Measurements from ENCODE around the gene MXD1.
"Not testable (repeated sequence)": the region's sequence is repeated elsewhere in the genome, so short reads cannot be mapped to it uniquely, and the experiment has no call there.

MXD1 gene

DNA sequence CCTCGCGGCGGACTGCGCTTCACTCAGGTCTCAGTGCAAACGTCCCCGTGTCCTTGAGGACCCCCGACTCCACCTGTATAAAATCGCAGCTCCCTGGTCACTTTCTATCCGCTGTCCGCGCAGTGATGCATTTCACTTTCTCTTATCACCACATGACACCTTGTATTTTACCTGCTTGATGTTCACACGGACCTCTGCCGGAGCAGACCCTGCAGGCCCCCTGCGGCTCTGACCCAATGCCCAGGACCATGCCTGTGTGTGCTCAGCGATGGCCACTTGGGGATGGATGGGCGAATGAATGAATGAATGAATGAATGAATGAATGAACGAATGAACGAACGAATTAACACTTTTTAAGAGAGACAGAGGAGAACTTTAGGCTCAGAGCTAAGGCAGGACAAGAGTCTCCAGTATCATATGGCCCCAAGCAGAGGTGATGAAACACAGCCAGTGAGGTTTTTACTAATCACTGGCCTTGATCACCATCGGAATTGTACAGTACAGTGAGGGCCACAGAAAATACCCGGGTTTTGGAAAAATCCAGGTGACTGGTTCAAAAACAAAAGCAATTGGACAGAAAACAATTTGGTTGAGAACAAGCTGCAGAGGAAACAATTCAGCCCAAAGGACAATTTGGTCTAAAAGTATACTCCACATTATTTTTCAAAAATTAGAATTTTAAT, 34.2 kb downstream of the MXD1 start:
- Histone ChIP-seq H3K9me3 (ENCODE audit: control insufficient read depth, insufficient read depth, low read length) (no peaks in the 10 kb centered on the region), H3K79me2 (ENCODE audit: control insufficient read depth, low read length) (no peaks in the 10 kb centered on the region), H3K4me1 (ENCODE audit: control insufficient read depth, low read length) (peaks cover 16% of the 10 kb centered on the region), H3K9me2 (replicated peaks; ENCODE audit: control insufficient read depth, low read length) (no peaks in the 10 kb centered on the region), H3K36me3 (ENCODE audit: control insufficient read depth, low read length) (no peaks in the 10 kb centered on the region), H3K27ac (ENCODE audit: low read depth, low read length) (no peak overlapping the region), H3K4me3 (ENCODE audit: low read length) (no peak overlapping the region), H3K4me2 (ENCODE audit: low read length) (no peak overlapping the region), H4K20me1 (ENCODE audit: control insufficient read depth, insufficient read depth, low read depth, low read length) (no peaks in the 10 kb centered on the region), H3K27me3 (ENCODE audit: control insufficient read depth, low read length) (no peaks in the 10 kb centered on the region; the same call in 1 of the 2 replicates), H3F3A (ENCODE audit: control insufficient read depth, insufficient read depth) (no peaks in the 10 kb centered on the region)
- no peak for TF ChIP-seq EZH2phosphoT487 (IDR thresholded peaks at IDR 0.05; ENCODE audit: borderline replicate concordance, low read length)
- TF ChIP-seq, protein P1, sequence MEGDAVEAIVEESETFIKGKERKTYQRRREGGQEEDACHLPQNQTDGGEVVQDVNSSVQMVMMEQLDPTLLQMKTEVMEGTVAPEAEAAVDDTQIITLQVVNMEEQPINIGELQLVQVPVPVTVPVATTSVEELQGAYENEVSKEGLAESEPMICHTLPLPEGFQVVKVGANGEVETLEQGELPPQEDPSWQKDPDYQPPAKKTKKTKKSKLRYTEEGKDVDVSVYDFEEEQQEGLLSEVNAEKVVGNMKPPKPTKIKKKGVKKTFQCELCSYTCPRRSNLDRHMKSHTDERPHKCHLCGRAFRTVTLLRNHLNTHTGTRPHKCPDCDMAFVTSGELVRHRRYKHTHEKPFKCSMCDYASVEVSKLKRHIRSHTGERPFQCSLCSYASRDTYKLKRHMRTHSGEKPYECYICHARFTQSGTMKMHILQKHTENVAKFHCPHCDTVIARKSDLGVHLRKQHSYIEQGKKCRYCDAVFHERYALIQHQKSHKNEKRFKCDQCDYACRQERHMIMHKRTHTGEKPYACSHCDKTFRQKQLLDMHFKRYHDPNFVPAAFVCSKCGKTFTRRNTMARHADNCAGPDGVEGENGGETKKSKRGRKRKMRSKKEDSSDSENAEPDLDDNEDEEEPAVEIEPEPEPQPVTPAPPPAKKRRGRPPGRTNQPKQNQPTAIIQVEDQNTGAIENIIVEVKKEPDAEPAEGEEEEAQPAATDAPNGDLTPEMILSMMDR (IDR thresholded peaks at IDR 0.05; ENCODE audit: low read depth, low read length, poor library complexity, severe bottlenecking): no peak

GRCh38 chr2:69950241-69950640, 35.3 kb downstream of the MXD1 start:
- Histone ChIP-seq H4K20me1 (ENCODE audit: control insufficient read depth, insufficient read depth, low read depth, low read length) (no peaks in the 10 kb centered on the region), H3K27me3 (ENCODE audit: control insufficient read depth, low read length) (peaks cover 1% of the 10 kb centered on the region; the same call in 1 of the 2 replicates), H3K4me2 (ENCODE audit: low read length) (no peak overlapping the region), H3K9me2 (replicated peaks; ENCODE audit: control insufficient read depth, low read length) (no peaks in the 10 kb centered on the region), H3K79me2 (ENCODE audit: control insufficient read depth, low read length) (no peaks in the 10 kb centered on the region), H3K36me3 (ENCODE audit: control insufficient read depth, low read length) (no peaks in the 10 kb centered on the region), H3K9me3 (ENCODE audit: control insufficient read depth, insufficient read depth, low read length) (no peaks in the 10 kb centered on the region), H3K27ac (ENCODE audit: low read depth, low read length) (no peak overlapping the region), H3F3A (ENCODE audit: control insufficient read depth, insufficient read depth) (no peaks in the 10 kb centered on the region), H3K4me1 (ENCODE audit: control insufficient read depth, low read length) (peaks cover 16% of the 10 kb centered on the region), H3K4me3 (ENCODE audit: low read length) (no peak overlapping the region)
- TF ChIP-seq, protein P1 (IDR thresholded peaks at IDR 0.05; ENCODE audit: low read depth, low read length, poor library complexity, severe bottlenecking): no peak
- no peak for TF ChIP-seq EZH2phosphoT487 (IDR thresholded peaks at IDR 0.05; ENCODE audit: borderline replicate concordance, low read length)

GRCh38 chr2:69950671-69951070, 35.8 kb downstream of the MXD1 start:
- H3K4me3 ChIP-seq (ENCODE audit: low read length); H3K27me3 ChIP-seq (ENCODE audit: control insufficient read depth, low read length); H3K36me3 ChIP-seq (ENCODE audit: control insufficient read depth, low read length); H3K9me2 ChIP-seq (replicated peaks; ENCODE audit: control insufficient read depth, low read length); H3K9me3 ChIP-seq (ENCODE audit: control insufficient read depth, insufficient read depth, low read length); H3K4me2 ChIP-seq (ENCODE audit: low read length); H3K79me2 ChIP-seq (ENCODE audit: control insufficient read depth, low read length); H3K27ac ChIP-seq (ENCODE audit: low read depth, low read length); H3F3A ChIP-seq (ENCODE audit: control insufficient read depth, insufficient read depth); H4K20me1 ChIP-seq (ENCODE audit: control insufficient read depth, insufficient read depth, low read depth, low read length): not testable (repeated sequence)
- peaks cover 16% of the 10 kb centered on the region for H3K4me1 ChIP-seq (ENCODE audit: control insufficient read depth, low read length)

GRCh38 chr2:69952336-69953115, 37.6 kb downstream of the MXD1 start:
- Histone ChIP-seq H3K79me2 (ENCODE audit: control insufficient read depth, low read length) (no peaks in the 10 kb centered on the region), H3K9me3 (ENCODE audit: control insufficient read depth, insufficient read depth, low read length) (no peaks in the 10 kb centered on the region), H3K27ac (ENCODE audit: low read depth, low read length) (no peak overlapping the region), H3K4me2 (ENCODE audit: low read length) (no peak overlapping the region), H3K27me3 (ENCODE audit: control insufficient read depth, low read length) (peaks cover 15% of the 10 kb centered on the region), H3F3A (ENCODE audit: control insufficient read depth, insufficient read depth) (no peaks in the 10 kb centered on the region), H3K36me3 (ENCODE audit: control insufficient read depth, low read length) (no peaks in the 10 kb centered on the region), H4K20me1 (ENCODE audit: control insufficient read depth, insufficient read depth, low read depth, low read length) (no peaks in the 10 kb centered on the region), H3K4me3 (ENCODE audit: low read length) (no peak overlapping the region), H3K4me1 (ENCODE audit: control insufficient read depth, low read length) (peaks cover under 1% of the 10 kb centered on the region), H3K9me2 (replicated peaks; ENCODE audit: control insufficient read depth, low read length) (no peaks in the 10 kb centered on the region)
- TF ChIP-seq, protein P1 (IDR thresholded peaks at IDR 0.05; ENCODE audit: low read depth, low read length, poor library complexity, severe bottlenecking): no peak
- TF ChIP-seq EZH2phosphoT487 (IDR thresholded peaks at IDR 0.05; ENCODE audit: borderline replicate concordance, low read length): no peak
